Medulla oblongata (tissue), 1 donor: Measurements from ENCODE around the gene CFAP47.
"Not testable (repeated sequence)": the region's sequence is repeated elsewhere in the genome, so short reads cannot be mapped to it uniquely, and the experiment has no call there.

Experiments
- DNase-seq: peaks from one replicate; pipeline ENCODE4 v3.0.0-alpha.2; 2015; ENCODE audit errors: extremely low spot score

The CFAP47 gene

DNA sequence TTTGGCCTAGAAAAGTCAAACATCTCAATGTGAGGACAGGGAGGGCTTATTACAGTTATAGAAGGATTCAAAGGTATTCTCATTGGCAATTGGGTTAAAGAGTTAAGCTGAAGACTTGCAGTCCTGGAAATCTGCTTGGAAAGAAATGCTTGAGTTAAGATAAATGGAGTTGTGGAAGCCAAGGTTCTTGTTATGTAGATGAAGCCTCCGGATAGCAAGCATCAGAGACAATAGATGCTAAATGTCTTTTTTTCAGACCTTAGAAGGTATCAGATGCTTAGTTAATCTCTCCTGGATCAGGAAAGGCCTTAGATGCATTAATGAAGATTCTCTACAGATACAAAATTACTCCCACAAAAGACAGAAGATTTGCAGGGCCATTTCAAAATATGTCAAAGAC lies 299.3 kb downstream of the CFAP47 start:
- DNase-seq: no peak

DNA sequence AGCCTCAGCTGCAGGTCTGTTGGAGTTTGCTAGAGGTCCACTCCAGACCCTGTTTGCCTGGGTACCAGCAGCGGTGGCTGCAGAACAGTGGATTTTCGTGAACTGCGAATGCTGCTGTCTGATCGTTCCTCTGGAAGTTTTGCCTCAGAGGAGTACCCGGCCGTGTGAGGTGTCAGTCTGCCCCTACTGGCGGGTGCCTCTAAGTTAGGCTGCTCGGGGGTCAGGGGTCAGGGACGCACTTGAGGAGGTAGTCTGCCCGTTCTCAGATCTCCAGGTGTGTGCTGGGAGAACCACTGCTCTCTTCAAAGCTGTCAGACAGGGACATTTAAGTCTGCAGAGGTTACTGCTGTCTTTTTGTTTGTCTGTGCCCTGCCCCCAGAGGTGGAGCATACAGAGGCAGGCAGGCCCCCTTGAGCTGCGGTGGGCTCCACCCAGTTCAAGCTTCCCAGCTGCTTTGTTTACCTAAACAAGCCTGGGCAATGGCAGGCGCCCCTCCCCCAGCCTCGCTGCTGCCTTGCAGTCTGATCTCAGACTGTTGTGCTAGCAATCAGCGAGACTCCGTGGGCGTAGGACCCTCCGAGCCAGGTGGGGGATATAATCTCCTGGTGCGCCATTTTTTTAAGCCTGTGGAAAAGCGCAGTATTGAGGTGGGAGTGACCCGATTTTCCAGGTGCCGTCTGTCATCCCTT lies 315.4 kb downstream of the CFAP47 start:
- DNase-seq: not testable (repeated sequence)

DNA sequence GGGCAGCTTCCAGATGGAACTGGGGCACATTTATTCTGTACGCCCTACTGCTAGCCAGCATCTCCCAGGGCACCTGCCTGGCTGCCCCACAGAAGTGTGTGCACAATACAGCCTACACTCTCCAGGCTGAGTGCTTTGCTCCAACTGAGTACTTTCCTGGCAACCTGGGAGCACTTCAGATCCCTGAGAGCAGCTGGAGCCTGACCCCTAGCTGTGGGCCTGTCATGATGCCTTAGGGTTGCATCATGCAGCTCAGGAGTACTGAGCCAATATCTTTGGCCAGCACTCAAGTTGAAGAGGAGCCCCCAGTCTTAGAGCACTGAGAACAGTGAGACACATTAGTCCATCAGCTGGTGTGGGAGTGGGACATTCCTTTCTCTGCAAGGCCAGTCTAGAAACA lies 321.9 kb downstream of the CFAP47 start:
- DNase-seq: no peak

DNA sequence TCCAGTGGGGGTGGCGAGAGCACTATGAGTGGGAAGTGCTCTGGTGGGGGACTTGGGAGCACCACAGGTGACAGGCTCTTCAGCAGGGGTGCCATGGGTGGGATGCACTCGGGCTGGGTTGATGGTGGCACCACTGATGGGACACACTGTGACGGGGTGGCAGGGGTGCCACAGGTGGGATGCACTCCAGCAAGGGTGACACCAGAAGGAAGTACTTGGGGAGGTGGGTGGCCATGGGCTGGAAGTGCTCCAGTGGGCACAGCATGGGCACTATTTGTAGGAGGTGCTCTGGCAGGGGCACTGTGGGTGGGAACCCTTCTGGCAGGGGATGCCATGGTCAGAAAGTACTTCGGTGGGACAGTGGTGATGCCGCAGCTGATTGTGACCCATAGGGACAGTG lies 346.6 kb downstream of the CFAP47 start:
- no peak for DNase-seq

DNA sequence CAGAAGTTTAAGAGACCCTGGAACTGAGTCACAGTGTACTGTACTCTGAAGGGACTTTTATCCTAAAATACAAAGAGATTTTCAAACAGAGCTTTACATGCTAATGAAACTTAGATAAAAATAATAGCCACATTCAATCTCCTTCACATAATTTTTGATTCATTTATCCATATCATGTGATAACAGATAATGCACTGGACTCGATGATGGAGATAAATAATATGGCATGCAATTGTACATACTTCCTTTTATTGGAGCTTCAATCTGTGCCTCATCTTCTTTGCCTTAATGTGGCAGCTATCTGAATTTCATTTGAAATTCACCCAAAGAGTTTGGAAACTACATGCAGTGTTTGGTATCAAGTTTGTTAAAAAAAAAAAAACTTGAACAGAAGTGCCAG lies 390.6 kb downstream of the CFAP47 start:
- no peak for DNase-seq

DNA sequence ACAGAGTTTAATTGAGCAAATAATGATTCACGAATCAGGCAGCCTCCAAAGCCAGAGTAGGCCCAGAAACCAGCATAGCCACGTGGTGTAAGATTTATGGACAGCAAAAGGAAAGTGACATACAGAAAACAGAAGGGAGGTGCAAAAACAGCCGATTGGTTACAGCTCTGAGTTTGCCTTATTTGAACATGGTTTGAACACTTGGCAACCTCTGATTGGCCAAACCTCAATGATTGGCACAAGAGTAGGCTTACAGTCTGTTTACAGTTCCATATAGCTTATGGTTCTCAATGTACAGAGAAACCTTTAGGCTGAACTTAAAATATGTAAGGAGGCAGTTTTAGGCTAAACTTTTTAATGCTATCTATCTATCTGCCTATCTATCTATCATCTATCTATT lies 394.8 kb downstream of the CFAP47 start:
- no peak for DNase-seq

DNA sequence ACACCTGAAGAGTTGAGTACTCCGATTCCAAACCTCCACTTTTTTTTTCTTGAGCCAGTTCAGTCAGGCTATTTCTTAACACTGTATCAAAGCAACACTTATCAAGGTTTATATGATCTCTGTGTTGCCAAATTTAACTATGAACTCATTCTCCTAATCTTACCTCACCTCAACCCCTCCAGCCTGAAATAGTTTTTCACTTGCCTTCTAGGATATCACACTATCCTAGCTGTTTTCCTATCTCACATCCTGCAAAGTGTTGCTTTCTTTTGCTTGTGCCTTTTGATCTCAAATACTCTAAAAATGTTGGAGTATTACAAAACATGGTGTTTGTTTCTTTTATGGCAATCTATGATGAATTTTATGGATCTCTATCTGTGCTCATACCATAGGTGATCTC lies 415.0 kb downstream of the CFAP47 start:
- no peak for DNase-seq

DNA sequence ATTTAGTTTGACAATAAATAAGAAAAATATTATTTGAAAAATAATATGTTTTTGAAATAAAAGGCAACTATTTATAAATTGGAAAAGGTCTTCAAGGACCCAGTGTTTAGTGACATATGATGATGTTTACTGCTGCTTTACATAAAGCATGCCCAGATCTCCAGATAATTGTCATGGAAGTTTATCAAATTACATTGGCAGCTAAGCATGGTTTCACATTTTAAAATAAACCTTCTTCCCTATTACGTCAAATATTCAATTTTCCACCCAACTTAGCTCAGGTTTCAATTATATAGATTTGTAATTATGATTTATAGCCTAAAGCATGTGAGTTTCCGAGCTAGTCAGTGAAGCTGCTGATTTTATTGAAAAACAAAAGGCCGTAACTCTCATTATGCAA lies 417.2 kb downstream of the CFAP47 start:
- DNase-seq: no peak

DNA sequence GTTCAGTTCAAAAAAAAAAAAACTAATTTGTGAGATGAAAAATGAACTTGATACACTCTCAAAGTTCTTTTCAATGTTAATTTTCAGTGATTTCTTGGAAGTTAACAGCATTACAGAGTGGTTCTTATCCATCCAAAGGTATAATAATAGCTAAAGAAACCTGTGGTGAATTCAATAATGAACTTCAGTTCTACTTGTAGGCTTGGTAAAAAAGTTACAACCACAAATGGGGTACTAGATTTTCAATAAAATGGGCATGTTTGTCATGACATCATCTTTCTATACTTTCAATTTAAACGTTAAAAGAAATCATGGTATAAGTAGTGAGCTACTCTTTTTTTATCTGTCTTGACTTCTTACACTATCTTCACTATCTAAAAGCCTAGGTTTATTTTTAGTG lies 424.8 kb downstream of the CFAP47 start:
- DNase-seq: no peak

DNA sequence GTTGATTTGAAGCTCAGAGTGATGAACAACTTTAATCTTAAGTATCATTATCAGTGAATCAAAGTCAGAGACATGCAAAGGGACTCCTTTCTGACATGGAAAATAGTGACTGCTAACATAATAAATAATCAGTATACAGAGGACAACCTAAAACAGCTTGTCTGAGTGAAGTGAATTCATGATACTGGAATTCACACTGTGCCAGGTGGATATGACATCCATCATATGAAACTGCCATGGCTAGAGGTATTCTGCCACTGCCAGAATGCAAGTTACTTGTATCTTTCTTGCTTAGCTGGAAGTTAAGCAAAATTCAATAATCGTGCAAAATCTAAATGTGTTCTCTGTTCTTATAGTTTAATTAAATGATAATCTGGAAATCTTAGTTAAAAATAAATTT lies 429.0 kb downstream of the CFAP47 start:
- DNase-seq: no peak

DNA sequence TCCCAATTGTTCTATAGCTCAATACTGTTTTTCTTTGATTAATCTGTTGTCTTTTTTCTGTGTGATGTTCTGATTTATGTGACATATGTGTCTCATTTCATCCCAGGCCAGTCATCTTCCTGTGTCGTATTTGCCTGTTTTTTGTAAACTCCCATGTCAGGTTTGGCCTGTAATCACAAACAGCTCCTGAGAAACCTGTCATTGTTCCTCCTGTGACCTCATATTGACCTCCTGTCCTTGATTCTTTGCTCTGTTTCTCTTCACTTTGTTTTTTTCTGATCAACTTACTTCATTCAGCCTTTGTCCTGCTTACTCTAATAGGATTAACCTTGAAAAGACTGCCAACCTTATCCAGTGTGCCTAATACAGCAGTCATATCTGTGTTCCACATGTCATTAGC lies 438.3 kb downstream of the CFAP47 start:
- DNase-seq: no peak

DNA sequence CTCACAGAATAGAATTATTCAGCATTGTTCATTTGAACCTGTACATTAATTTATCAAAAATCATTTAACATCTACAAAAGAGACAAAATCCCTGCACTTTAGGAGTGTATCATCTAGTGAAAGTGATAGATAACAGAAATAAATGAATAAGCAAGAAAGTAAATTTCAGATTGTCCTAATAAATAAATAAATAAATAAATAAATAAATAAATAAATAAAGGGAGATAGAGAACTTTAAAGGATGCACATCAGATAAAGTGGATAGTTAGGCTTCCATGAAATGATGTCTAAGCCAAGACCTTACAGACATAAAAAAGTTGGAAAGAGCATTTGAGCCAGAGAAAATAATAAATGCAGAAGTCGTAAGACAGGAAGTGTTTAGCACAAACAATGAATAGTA lies 444.7 kb downstream of the CFAP47 start:
- DNase-seq: no peak

DNA sequence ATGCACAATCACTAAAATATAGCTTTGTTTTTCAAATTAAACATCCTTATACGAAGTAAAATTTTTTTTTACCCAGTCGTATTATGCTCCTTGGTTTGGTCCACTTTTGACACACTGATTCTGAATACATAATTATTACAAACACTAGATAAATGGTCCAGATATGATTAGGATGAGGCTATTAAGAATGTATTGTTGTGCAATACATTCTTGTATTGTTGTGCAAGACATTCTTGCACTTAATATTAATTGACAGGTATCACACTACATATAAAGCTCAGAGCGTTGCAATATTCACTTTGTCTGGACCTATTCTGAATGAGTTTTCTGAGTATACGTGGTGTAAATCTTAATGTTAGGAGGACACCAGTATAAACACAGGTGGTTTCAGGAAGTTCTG lies 464.0 kb downstream of the CFAP47 start:
- DNase-seq: no peak

DNA sequence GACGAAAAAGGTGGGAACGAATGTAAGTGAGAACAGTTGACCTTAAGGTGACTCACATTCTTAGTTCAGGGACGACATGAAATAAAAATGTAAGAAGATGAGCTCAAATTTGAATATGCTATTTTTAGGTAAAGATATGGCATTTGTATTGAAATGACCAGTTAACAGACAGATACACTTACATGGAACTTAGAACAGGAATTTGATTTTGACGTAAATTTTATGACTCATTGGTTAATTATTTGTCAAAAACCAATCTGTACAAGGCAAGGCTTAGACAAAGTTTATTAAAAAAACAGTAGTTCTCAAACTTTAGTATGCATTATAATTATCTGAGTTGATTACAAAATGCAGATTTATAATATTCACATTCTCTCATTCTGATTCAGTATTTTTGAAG lies 469.4 kb downstream of the CFAP47 start:
- DNase-seq: no peak

DNA sequence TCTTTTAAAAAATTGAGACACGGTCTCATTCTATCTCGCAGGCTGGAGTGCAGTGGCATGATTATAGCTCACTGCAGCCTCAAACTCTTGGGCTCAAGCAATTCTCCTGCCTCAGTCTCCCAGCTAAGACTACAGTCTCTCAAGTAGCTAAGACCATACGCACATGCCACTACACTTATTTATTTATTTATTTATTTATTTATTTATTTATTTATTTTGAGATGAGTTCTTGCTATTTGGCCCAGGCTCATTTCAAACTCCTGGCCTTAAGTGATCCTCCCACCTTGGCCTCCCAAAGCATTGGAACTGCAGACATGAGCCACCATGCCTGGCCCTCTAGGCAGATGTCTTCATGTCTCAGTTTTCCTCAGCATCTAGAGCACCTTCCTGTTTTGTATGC lies 482.2 kb downstream of the CFAP47 start:
- DNase-seq: no peak

DNA sequence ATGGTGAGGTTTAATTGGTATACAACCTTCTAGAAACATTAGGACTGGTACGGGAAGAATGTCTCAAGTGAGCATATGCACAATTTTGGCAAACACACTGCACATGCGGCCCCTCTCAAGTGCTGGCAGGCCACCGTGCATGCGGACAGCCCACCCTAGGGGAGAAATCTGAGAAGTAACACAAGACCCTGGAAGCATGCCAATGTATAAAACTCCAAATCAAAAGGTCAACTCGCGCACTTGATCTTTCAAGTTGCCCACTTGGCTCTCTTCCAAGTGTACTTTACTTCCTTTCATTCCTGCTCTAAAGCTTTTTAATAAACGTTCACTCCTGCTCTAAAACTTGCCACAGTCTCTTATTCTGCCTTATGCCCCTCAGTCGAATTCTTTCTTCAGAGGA lies 488.3 kb downstream of the CFAP47 start:
- DNase-seq: no peak

DNA sequence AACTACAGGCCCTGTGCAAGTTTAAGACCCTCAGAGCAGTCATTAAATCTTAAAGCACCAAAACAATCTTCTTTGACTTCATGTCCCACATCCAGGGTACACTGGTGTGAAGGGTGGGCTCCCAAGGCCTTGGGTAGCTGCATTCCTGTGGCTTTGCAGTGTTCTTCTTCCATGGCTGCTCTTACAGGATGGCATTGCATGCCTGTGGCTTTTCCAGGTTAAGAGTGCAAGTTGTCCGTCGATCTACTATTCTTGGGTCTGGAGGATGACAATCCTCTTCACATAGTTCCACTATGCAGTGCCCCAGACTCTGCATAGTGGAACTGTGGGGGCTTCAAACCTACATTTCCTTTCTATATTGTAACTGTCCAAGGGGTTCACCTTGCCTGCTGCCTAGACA lies 494.5 kb downstream of the CFAP47 start:
- DNase-seq: no peak

DNA sequence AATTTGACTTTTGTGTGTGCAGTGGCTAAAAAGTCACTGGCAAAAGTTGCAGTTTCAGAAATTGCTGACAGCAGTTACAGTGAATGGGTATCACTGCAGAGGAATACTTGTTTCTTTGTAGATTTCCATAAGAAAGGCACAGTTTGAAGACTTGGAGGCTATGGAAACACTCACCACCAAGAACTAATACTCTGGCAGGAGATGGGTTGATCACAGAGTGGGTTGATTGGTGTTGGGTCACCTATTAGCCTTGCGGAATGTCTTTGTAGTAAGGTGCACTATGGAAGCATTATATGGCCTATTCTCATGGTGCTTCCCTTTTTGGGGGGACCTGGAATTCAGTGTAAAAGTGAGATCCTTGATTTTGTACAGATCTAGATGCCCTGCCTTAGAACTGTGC lies 502.8 kb downstream of the CFAP47 start:
- no peak for DNase-seq

DNA sequence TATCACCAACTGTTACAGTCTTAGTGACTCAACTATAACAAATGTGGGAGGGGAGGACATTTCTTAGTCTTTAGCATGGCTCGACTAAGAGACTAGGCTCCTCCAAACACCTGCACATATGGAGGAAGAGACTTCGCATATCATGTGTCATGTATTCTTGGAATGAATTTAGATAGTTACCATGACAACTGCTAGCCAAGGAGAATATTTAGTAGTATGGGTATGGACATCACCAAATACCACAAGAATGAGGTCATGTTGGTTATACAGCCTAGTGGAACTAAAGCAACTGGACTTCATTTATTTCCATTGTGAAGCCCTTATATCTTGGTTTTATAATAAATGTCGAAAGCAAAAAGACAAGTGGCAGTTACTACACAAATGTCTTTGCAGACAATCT lies 512.3 kb downstream of the CFAP47 start:
- no peak for DNase-seq

DNA sequence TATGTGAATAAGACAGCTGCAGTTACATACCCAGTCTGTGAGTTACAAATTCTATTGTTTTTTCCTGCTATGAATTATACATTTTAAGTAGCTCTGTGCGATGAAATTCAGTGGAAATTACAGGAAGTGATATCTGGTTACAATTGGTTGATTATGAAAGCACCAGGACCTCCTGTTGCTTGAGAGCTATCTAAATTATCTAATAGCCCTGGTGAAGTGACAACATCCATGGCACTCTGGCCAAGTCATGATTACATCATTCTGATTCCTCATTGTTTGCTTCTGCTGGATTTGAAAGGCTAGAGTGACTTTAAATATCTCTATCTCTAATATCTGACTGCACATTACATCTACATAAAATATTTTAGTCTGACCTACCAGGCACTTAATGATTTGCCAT lies 515.0 kb downstream of the CFAP47 start:
- no peak for DNase-seq
